ENCODE results near the gene SV2C.
"Not testable (repeated sequence)": the region's sequence is repeated elsewhere in the genome, so short reads cannot be mapped to it uniquely, and the experiment has no call there.

SV2C gene

DNA sequence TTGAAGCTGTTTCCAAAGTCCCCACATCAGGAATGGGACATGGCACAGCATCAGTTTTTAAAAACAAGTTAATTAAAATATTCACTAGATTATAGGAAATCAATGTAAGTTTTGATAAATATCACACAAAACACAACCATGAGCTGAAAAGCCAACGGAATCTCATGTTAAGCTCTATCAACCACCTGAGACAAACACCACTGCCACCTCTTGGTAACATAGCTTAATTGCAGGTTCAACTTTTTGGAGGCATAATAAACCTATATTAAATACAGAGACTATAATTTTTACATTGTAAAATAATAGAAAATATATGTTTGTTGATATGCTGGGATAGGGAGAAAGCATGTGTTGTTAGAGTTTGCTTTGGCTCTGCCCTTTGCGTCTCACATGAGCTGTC lies 126.1 kb downstream of the SV2C start:
- DNase-seq = no peak

DNA sequence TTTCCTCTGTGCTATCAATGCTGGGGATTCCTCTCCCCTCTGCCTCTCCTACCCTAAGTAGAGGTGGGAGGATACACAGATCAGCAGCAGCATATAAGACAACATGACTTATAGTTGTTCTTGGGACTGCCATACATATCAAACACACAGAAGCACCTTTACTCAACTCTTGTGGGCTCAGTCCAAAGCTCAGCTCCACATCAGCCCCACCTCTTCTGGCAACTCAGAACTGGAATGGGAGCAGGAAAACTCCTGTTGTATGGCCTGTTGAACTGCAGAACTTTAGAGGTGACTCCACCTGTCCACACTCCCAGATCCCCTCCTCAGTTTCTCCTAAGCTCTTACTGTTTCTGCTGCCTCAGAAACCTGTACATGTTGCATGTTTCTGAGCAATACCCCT lies 127.8 kb downstream of the SV2C start:
- no peak for DNase-seq

DNA sequence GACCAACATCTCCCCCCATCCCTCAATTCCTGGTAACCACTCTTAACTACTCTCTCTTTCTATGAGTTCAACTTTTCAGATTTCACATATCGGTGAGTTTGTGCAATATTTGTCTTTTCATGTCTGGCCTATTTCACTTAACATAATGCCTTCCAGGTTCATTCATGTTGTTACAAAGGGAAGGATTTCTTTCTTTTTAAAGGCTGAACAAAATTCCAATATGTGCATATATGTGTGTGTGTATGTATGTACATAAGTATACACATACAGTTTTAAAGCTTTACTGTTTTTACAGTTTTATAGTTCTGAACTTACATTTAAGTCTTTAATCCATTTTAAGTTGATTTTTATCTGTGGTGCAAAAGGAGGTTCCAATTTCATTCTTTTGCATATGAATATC lies 130.7 kb downstream of the SV2C start:
- DNase-seq = no peak

DNA sequence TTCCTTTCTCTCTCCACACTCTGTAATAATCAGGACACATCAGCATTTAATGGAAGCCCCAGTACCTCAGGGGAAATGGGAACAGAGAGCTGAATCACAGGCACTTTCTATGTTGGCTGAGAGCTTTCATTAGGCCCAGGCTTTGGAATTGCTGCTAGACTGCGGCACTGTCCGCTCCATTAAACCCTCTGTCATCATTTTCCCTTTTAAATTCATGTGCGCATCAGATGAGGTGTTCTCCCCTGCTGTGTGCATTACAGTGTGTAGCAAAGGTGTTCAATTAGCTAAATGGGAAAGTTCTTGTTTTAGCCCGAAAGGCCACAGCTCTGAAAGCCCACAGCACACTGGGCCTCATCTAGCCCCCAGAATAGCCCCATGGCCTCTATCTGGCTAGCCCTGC lies 133.6 kb downstream of the SV2C start:
- DNase-seq = no peak

DNA sequence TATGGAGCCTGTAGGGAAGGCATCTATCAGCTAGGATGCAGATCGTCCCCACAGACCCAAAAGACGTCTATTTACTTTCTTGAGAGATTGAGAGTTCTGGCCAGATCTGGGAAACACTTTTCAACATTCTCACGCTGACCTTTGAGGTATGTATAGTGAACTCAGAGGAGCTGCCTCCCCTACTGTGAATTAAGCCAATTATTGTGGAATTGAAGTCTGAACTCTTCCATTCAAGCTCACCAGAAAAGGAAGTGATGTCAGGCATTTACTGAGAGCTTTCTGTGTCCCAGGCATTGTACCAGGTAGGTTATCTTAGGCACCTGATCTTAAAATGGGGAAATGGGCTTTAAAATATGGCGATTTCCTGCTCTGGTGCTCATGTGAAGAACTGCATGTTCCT lies 136.5 kb downstream of the SV2C start:
- no peak for DNase-seq

DNA sequence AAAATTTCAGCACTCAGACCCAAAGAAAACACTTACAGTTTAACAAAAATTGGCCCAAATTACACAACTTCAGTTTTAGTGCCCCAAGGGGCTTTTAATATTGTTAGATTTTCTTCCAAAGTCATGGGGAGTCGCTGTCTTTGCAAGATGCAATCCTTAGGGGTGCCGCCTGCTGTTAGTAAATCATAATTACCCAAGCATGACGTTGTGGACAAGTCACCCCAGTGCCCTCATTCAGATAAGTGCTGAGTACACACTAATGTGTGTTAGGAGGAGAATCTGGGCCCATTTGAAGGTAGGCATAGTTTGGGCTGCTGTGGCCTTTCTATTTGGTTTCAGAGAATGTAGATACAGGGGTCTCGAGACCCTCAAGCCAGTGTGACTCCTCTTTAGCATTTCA lies 138.1 kb downstream of the SV2C start:
- DNase-seq = no peak

DNA sequence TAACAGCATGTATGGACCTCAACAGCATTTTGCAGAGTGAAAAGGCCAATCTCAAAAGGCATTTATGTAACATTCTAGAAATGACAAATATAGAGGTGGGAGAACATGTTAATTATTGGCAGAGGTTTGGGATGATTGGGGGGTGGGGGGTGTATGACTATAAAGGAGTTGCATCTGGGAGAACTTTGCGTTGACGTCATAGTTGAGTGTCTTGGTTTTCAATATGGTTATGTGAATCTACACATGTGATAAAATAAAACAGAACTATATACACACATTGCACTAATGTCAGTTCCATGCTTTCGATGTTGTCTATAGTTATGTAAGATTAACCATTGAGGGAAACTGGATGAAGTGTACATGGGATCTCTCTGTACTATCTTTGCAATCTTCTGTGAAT lies 139.1 kb downstream of the SV2C start:
- DNase-seq = no peak

DNA sequence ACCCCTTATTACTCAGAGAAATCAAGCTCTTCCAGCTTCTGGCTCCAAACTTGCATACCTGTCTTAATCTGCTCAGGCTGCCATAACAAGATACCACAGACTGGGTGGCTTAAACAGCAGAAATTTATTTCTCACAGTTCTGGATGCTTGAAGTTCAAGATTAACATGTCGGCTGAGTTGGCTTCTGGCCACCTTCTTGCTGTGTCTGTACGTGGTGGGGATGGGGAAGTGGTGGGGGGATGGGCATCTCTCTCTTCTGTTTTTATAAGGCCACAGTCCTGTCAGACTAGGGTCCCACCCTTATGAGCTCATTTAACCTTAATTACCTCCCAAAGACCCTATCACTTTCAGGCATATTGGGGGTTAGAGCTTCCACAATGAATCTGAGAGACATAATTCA lies 140.5 kb downstream of the SV2C start:
- DNase-seq = no peak

DNA sequence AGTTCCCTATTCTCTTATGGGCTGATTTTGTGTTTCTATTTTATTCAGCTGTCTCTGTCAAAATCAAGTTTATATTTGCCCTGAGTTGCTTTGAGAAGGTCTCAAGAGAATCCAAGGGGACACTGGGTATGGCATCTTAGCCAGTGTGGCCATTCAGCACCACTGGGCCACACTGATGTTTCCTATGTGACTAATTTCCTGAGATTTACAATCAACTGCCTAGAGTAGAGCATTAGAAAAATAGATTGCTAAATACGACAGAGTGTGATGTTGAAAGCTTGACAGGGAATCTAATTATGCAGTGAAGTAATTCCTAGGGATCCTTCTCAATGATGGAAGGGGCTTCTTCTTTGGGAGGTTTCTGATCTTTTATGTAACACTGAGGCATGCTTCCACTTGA lies 141.7 kb downstream of the SV2C start:
- no peak for DNase-seq

DNA sequence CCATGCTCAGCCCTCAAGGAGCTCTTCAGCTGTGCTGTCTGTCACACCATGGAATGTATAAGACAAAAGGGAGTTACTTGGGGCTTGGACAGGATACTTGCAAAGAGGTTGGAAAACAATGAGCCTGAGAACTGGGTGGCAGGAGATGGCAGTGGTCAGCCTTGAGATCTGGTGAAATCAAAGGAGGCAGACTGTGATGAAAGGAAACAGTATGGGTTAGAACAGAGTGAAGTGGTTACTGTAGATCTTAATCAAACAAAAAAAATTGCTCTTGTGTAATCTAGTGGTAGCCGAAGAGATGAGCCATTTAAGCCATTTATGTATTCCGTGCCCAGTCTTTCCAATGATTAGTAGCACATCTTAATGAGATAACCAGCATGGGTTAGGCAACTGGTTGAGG lies 142.2 kb downstream of the SV2C start:
- DNase-seq = no peak

DNA sequence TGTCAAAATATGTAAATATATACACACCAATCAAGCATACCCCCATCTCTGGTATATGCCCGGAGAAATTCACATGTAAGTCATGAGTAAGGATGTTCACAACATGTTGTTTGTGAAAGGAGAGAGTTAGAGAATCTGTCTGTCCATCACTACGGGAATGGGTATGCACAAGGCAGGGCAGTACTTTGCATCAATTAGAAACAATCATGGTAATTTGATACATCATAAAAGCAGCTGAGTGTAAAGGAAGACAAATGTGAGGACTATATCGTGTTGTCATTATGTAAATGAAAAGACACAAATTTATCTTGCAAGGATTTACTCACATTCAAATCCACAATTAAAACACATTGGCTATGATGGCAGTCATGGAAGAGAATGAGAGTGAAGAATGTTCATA lies 146.7 kb downstream of the SV2C start:
- no peak for DNase-seq

DNA sequence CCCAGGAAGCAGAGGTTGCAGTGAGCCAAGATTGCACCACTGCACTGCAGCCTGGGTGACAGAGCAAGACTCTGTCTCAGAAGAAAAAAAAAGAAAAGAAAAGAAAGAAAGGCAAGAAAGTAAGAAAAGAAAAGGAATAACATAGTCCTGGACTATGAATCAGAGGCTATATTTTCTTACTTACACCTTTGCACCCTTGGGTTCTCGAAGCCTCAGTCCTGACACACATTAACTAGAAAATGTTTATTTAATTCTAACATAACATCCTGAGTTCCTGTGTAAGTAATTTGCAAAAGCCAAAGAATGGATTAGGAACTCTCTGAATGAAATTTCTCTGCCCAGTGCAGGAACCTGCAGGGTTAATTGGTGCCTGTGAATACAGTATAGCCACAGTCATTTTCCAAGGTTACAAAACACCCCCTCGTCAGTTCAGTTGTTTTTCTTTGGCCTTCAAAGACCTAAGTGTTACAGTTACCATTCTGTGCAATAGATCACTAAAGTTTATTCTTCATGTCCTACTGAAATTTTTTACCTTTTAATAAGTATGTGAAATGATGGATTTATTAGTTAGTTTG lies 147.6 kb downstream of the SV2C start:
- DNase-seq = no peak

DNA sequence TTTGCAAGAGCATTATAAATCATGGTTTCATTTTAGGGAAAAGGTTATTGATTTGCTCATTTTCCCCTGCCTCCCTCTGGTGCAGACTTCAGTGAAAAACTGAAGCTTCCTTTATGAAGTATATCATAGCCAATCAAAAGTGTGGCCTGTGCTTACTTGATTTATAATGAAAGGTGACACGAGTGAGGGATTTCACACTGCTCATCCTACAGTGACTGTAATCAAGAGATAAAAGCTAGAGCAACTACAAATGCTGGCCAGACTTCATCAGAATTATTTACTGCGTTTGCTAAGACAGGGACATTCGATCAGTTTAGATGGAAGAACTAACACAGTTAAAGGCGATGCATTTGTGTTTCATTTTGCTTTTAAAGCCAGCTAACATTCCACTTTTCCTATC lies 151.5 kb downstream of the SV2C start:
- no peak for DNase-seq

DNA sequence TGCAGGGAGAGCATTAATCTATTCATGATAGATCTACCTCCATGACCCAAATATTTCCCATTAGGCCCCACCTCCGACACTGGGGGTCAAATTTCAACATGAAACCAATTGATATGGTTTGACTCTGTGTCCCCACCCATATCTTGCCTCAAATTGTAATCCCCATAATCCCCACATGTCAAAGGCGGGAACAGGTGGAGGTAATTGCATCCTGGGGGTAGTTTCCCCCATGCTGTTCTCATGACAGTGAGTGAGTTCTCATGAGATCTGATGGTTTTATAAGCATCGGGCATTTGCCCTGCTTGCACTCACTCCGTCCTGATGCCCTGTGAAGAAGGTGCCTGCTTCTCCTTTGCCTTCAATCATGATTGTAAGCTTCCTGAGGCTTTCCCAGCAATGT lies 153.5 kb downstream of the SV2C start:
- no peak for DNase-seq

DNA sequence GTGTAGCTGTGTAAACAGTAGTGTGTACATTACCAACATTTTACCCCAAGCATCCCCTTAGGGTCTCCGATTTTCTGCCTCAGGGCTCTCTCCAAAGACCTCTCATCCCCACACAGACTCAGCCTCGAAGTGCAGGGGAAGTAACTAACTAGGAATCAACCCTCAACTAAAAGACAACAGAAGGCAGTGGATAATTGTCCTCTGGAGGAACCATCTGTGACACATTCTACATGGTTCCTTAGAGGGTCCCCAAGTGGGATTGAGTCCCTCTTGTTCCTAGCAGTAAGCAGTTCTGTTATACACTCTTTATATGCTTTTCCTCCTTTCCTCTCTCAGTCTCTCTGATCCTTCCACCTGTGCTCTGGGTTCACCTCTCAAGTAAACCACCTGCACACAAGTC lies 157.2 kb downstream of the SV2C start:
- no peak for DNase-seq

DNA sequence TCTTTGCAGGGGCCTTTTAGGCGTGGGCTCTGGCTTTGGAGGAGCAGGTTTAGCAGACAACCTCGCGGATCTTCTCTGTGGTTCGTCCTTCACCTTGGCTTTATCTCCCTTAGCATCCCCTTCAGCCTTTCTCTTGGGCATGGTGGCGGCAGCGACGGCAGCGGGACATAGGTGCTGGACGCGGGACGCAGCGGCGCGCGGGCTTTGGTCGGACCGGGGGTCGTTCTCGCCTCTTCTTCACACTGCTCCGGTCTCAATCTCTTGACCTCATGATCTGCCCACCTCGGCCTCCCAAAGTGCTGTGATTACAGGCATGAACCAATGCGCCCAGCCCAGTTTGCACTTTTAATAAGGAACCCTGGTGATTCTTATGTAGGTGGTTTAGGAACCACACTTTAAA lies 159.0 kb downstream of the SV2C start:
- DNase-seq = not testable (repeated sequence)

DNA sequence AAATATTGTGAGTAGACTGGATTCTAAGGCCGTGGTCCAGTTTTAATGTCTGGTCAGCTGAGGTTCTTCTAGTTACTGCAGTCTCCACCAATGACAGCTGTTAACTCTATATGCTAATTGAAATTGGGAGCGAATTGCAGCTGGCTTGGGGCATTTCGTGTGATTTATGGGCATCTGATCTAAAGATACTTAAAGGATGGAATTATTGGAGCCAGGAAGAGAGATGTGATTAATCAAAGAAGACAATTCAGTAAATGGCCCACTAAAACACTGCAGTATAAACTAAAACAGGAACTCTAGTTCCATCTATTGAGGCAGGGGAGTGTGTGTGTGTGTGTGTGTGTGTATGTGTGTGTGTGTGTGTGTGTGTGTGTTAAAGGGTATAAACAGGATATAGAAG lies 162.4 kb downstream of the SV2C start:
- no peak for DNase-seq

DNA sequence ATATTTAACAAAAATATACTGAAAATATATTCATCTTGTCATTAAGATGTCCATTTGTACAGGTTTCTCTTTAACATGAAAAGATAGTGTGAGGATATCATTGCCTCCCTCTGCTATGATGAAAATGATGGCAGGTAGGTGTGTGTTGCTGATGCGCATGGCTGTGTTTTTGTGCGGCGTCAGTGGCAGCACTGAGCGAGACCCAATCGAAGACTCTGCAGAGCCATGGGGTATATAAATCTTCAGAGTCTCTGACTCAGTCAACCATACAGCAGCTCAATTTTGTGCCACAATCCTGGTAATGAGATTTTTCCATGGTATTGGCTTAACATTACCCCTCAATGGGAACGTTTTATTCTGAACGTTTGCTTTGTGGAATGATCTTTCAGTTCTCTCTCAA lies 166.4 kb downstream of the SV2C start:
- DNase-seq = no peak

DNA sequence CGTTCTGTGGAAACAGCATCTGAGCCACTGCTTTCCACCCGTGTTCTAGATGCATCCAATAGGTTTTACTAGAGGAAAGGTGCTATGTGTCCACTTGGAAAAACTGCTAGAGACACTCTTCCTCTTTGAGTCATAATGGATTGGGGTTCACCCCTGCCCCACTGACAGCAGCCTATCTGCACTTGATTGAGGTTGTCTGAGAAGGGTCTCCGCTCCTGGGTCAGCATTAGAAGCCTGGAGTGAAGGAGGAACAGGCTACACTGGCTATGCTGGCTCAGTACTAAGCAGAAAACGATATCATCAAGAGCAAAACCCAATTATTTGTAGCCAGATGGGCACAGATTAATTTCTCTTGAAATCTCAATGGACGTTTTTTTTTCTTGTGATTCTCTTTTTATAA lies 167.3 kb downstream of the SV2C start:
- DNase-seq = no peak

DNA sequence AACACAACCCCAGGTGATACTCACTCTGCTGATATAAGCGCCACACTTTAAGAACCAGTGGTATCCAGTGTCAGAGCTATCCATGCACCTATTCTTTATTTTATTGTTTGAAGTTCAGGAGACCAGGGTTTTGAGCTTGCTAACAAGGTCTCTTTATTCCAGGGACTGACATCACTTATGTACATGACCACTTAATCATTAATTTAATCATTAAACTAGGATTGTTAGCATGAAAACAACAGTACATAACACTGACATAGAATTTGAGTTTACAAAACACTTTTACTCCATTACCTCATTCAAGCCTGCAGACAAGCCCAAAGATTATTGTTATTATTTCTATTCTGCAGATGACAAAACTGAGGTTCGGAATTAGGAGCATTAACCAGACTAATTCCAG lies 168.5 kb downstream of the SV2C start:
- DNase-seq = no peak

DNA sequence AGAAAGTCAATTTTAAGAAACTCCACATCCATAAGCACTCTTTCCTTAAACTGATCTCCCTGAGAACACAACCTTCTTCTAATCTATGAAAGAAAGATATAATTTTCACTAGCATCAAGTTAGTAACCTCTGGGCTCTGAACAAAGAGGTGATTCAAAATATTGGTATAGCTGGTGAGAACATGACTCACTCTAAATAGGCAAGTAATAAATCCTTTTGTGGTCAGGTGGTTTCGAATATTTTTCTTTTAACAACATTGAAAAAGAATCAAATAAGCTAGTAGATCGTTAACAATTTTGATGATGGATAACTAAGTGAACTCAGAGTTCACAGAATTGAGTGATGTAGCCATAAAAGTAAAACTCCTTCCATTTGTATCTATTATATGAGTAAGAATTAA lies 169.3 kb downstream of the SV2C start:
- DNase-seq = no peak

DNA sequence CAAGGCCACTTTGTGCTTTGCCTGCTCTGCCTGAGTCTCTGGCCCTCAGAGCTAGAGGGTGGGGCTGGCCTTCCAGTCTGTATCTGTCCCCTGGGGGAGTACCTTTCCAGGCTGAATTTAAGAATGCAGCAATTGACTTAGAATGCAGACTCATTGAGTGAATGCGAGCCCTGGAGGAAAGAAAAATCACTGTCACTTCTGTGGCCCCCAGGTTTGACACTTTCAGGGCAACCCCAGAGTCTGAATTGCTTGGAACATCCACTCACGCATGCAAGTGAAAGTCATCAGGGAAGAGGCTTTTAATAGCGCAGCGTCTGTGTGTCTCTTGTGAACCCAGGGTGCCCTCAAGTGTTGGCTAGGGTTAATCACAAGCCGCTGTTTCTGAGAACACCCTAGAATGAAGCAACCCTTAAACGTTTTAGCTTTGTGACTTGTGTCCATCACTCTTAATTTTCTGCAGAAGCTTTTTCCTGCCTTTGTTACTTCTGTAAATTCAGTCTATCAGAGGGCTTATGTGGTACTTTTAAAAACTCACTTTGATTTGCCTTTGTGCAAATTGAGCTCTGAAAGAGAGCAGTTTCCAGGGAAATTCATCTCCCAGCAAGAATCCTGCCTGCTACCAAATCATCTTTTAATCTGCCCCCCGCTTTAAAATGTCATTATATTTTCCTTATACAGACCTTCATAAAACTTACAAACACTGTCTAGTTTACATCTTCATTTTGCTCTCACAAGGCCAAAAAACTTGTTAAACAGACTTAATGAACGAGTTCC lies 173.1 kb downstream of the SV2C start:
- DNase-seq = peak; percentile 63

DNA sequence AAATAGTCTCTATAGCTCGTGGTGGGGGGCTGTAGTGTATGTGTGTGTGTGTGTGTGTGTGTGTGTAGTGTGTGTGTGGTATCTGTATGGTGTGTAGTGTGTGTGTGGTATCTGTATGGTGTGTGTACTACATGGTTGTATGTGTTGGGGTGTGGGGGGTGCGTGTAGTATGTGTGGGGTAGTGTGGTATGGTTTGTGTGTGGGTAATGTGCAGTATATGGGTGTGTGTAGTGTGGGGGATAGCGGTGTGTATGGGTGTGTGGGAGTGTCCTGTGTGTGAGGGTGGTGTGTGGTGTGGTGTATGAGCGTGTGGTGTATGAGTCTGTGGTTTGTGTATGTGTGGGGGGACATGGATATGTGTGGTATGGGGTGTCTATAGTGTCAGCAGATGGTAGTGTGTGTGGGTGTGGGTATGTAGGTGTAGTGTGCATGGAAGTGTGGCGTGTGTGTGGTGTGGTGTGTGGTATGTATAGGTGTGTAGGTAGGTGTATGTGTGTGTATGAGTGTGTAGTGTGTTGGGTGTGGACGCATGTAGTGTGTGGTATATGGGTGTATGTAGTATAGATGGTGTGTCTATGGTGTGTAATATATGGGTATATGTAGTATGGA lies 174.1 kb downstream of the SV2C start:
- DNase-seq = no peak

DNA sequence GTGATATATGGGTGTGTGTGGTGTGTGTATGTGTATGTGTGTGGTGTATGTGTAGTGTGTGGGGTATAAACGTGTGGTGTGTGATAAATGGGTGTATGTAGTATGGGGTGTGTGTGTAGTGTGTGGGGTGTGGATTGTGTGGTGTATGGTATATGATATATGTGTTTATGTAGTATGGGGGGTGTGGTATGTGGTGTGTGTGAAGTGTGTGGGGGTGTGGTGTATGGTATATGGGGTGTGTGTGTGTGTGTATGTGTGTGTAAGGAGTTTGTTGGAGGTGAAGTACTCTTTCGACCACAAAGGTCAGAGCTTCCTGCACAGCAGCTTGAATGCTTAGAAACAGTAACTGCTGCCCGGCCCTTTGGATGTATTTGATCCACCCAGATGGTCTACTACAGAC lies 174.7 kb downstream of the SV2C start:
- no peak for DNase-seq

DNA sequence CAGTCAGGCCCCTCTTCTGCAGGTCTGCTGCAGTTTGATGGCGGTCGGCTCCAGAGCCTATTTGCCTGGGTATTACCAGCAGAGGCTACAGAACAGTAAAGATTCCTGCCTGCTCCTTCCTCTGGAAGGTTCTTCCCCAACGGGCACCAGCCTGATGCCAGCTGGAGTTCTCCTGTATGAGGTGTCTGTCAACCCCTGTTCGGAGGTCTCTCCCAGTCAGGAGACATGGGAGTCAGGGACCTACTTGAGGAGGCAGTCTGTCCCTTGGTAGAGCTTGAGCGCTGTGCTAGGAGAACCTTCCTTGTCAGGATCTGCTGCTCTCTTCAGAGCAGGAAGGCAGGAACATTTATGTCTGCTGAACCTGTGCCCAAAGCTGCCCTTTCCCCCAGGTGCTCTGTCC lies 181.5 kb downstream of the SV2C start:
- DNase-seq = no peak

Measured in CD4-positive, alpha-beta T cell treated with Interferon gamma for 1 hour (primary cell).